Mesenchymal stem cell (in vitro differentiated cells and primary cell): ENCODE data around the gene TDP2.
A peak's percentile ranks its signal among the peaks of the same experiment; 100 is the strongest.

Experiments used
- DNase-seq: peaks from one replicate; pipeline ENCODE4 v3.0.0-alpha.2; 2013
- H2AFZ ChIP-seq: one replicate; pipeline ENCODE4 v1.6.1; 2013; ENCODE audit warnings: low read depth, mild to moderate bottlenecking, control low read depth, inconsistent platforms, low read length, moderate library complexity
- H2AK5ac ChIP-seq: 2 replicates; pipeline ENCODE4 v1.6.1; 2013; ENCODE audit warnings: low read length, moderate library complexity, mild to moderate bottlenecking, inconsistent platforms; ENCODE audit not compliant: severe bottlenecking
- H2BK120ac ChIP-seq: one replicate; pipeline ENCODE4 v1.6.1; 2013; ENCODE audit warnings: low read depth, mild to moderate bottlenecking, inconsistent platforms, low read length, moderate library complexity
- H2BK12ac ChIP-seq, 2 experiments: one replicate each; pipeline ENCODE4 v1.6.1; 2013; ENCODE audit warnings: inconsistent platforms in 2 of 2, low read length in 2 of 2, mild to moderate bottlenecking in 2 of 2, moderate library complexity in 2 of 2, control low read depth in 1 of 2
- H2BK15ac ChIP-seq: one replicate; pipeline ENCODE4 v1.6.1; 2013; ENCODE audit warnings: mild to moderate bottlenecking, low read depth, inconsistent platforms; ENCODE audit not compliant: poor library complexity, severe bottlenecking
- H2BK5ac ChIP-seq: 2 replicates; pipeline ENCODE4 v1.6.1; 2013; ENCODE audit warnings: low read depth, mild to moderate bottlenecking, low read length, control low read depth, inconsistent platforms; ENCODE audit not compliant: poor library complexity, severe bottlenecking
- H3K14ac ChIP-seq, 2 experiments: one replicate each; pipeline ENCODE4 v1.6.1; 2013; ENCODE audit warnings: inconsistent platforms in 2 of 2, low read length in 2 of 2, control low read depth in 1 of 2, mild to moderate bottlenecking in 1 of 2, moderate library complexity in 1 of 2
- H3K18ac ChIP-seq, 2 experiments: one replicate each; pipeline ENCODE4 v1.6.1; 2013; ENCODE audit warnings: inconsistent platforms in 2 of 2, low read length in 2 of 2, control low read depth in 1 of 2, low read depth in 1 of 2, mild to moderate bottlenecking in 1 of 2
- H3K23ac ChIP-seq, 2 experiments: one replicate each; pipeline ENCODE4 v1.6.1; 2013; ENCODE audit warnings: inconsistent platforms in 2 of 2, low read length in 2 of 2, mild to moderate bottlenecking in 2 of 2, moderate library complexity in 2 of 2, control low read depth in 1 of 2
- H3K27ac ChIP-seq: 2 replicates; pipeline ENCODE4 v1.5.1; 2013; ENCODE audit warnings: mild to moderate bottlenecking, moderate library complexity, low read length, control low read depth, inconsistent platforms; ENCODE audit not compliant: poor library complexity, severe bottlenecking
- H3K27me3 ChIP-seq, 2 experiments: 2 replicates each; pipeline versions ENCODE4 v1.6.1 to v1.7.0; 2013; ENCODE audit warnings: low read length in 2 of 2, mild to moderate bottlenecking in 2 of 2, moderate library complexity in 2 of 2, control low read depth in 1 of 2, inconsistent platforms in 1 of 2; ENCODE audit not compliant: control insufficient read depth in 1 of 2, insufficient read depth in 1 of 2
- H3K36me3 ChIP-seq, 2 experiments: 2 replicates each; pipeline versions ENCODE4 v1.6.1 to v1.7.0; 2013; ENCODE audit warnings: low read length in 2 of 2, control low read depth in 1 of 2, inconsistent platforms in 1 of 2, low read depth in 1 of 2, mild to moderate bottlenecking in 1 of 2; ENCODE audit not compliant: insufficient read depth in 2 of 2, control insufficient read depth in 1 of 2
- H3K4ac ChIP-seq, 2 experiments: one replicate each; pipeline ENCODE4 v1.6.1; 2013; ENCODE audit warnings: inconsistent platforms in 2 of 2, low read length in 2 of 2, mild to moderate bottlenecking in 2 of 2, moderate library complexity in 2 of 2, control low read depth in 1 of 2, low read depth in 1 of 2
- H3K4me1 ChIP-seq: 2 replicates; pipeline ENCODE4 v1.6.1; 2013; ENCODE audit warnings: low read depth, low read length, control low read depth; ENCODE audit not compliant: control insufficient read depth, insufficient read depth
- H3K4me2 ChIP-seq: 2 replicates; pipeline ENCODE4 v1.6.1; 2013; ENCODE audit warnings: low read length, mild to moderate bottlenecking, inconsistent platforms; ENCODE audit not compliant: poor library complexity, severe bottlenecking
- H3K4me3 ChIP-seq, 2 experiments: 2 replicates each; pipeline versions ENCODE4 v1.5.1 to v1.7.0; 2013; ENCODE audit warnings: low read length in 2 of 2, mild to moderate bottlenecking in 2 of 2, control low read depth in 1 of 2, low read depth in 1 of 2; ENCODE audit not compliant: insufficient read depth in 1 of 2
- H3K79me1 ChIP-seq: replicated peaks from 2 replicates; pipeline ENCODE4 v1.6.1; 2013; ENCODE audit warnings: mild to moderate bottlenecking, control low read depth, low read length, inconsistent platforms; ENCODE audit not compliant: poor library complexity, severe bottlenecking
- H3K9ac ChIP-seq: 2 replicates; pipeline ENCODE4 v1.7.0; 2013; ENCODE audit warnings: mild to moderate bottlenecking, low read length, moderate library complexity
- H3K9me3 ChIP-seq: 2 replicates; pipeline ENCODE4 v1.7.0; 2013; ENCODE audit warnings: mild to moderate bottlenecking, low read length; ENCODE audit not compliant: control insufficient read depth
- H4K8ac ChIP-seq: one replicate; pipeline ENCODE4 v1.6.1; 2013; ENCODE audit warnings: inconsistent platforms, mild to moderate bottlenecking, low read length, moderate library complexity
- H4K91ac ChIP-seq: one replicate; pipeline ENCODE4 v1.6.1; 2013; ENCODE audit warnings: mild to moderate bottlenecking, low read length, inconsistent platforms
- WGBS: methylation state at CpG from one replicate; pipeline ENCODE4 v1.1.7; 2013; ENCODE audit warnings: mixed read lengths; 5-methylcytosine and 5-hydroxymethylcytosine counted together

Gene TDP2

DNA sequence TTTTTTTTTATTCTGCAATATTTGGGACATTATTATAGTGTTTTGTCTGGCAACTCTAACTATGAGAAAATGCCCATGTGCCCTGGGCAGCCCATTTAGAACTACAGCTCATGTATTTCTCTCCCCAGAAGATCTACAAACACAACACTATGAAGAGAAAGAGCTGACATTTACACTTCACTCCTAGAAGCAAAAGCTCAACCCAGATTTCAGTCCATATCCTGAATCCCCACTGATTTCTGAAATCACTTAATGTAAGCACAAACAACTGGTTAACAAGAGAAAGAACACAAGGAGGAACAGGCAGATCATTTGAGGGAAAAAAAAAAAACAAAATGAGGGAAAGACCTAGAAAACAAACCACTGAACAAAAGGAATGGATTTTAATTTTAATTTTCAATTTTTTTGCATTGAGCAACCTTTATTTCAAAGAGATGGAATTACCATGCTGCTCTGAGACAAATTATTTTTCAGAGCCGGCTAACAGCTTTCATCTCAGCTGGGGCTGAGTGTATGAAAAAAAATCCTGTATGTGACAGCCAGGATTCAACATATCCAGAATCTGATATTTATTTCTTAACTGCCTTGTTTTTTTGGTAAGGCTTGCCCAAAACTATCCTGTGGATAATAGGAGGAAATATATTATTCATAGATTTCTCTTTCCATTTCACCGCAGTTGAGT lies 53.2 kb downstream of the TDP2 start:
- Histone ChIP-seq H3K79me1 (no peaks in the 10 kb centered on the region), H4K8ac (no peak overlapping the region), H2BK120ac (no peak overlapping the region), H4K91ac (no peak overlapping the region), H3K27me3 (no peaks in the 10 kb centered on the region), H3K9ac (no peak overlapping the region), H2AFZ (no peak overlapping the region), H3K4me2 (no peak overlapping the region), H3K18ac (no peak overlapping the region), H3K4ac (no peak overlapping the region), H3K14ac (no peak overlapping the region), H3K23ac (no peak overlapping the region), H2BK15ac (no peak overlapping the region), H2AK5ac (no peak overlapping the region), H3K9me3 (no peaks in the 10 kb centered on the region), H3K4me3 (peak overlapping the region in 1 of 2 experiments; percentile 19), H3K27ac (no peak overlapping the region), H3K4me1 (no peaks in the 10 kb centered on the region), H2BK5ac (no peak overlapping the region), H3K36me3 (no peaks in the 10 kb centered on the region), H2BK12ac (no peak overlapping the region)
- no peak for DNase-seq
- WGBS, result 100% methylated on average over 1 of the region's 2 CpGs

- Histone ChIP-seq H2AK5ac (no peak overlapping the region), H3K4me2 (no peak overlapping the region), H3K18ac (no peak overlapping the region), H3K14ac (no peak overlapping the region), H3K27ac (no peak overlapping the region), H3K4me3 (no peak overlapping the region), H4K8ac (no peak overlapping the region), H3K79me1 (no peaks in the 10 kb centered on the region), H2BK120ac (no peak overlapping the region), H2AFZ (no peak overlapping the region), H3K23ac (no peak overlapping the region), H3K9me3 (no peaks in the 10 kb centered on the region), H3K4ac (no peak overlapping the region), H2BK15ac (no peak overlapping the region), H3K4me1 (no peaks in the 10 kb centered on the region), H3K9ac (no peak overlapping the region), H3K27me3 (no peaks in the 10 kb centered on the region), H2BK5ac (no peak overlapping the region), H3K36me3 (no peaks in the 10 kb centered on the region), H4K91ac (no peak overlapping the region), H2BK12ac (no peak overlapping the region)
- WGBS, result 88% methylated on average over 3 of the region's 4 CpGs
- DNase-seq, result no peak
Measured at GRCh38 chr6:24610672-24611071, 56.0 kb downstream of the TDP2 start.

DNA sequence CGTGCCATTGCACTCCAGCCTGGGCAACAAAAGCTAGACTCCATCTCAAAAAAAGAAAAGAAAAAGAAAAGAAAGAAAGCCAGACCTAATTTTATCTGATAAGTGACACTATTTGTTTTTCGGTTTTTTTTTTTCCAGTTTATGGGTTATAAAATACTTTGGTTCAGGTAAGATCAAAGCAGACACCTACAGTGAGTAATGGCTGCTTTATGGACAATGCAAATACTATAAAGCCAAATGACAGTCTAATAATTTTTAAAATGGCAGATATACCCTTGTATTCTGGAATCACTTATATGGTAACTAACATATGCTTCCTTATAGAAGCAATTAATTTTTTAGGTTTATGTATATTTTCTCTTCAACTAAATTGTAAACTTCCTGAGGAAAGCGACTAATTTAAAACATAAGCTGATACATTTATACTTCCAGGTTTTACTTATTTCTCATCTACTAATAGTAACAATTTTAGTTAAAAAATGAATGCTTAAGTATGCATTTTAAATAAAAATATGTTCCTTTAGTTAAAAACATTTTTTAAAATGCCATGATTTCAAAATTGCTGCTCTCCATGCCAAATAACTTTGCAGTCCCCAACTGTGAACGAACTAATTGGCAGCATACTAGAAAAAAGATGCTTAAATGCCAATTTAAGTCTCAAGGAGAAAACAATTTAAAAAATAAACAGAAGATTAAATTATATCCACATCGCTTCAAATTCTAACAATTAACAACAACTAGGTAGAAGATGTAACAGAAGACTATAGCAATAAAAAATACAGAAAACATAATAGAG lies 59.2 kb downstream of the TDP2 start:
- no peaks in the 10 kb centered on the region for H3K4me1 ChIP-seq
- H3K79me1 ChIP-seq, result no peaks in the 10 kb centered on the region
- H2BK120ac ChIP-seq, result no peak overlapping the region
- no peak overlapping the region for H3K18ac ChIP-seq
- H3K9me3 ChIP-seq, result no peaks in the 10 kb centered on the region
- H3K9ac ChIP-seq, result no peak overlapping the region
- no peak overlapping the region for H3K27ac ChIP-seq
- H3K27me3 ChIP-seq, result no peaks in the 10 kb centered on the region
- H2AFZ ChIP-seq, result no peak overlapping the region
- no peak overlapping the region for H3K14ac ChIP-seq
- no CpG with 5 or more reads among the region's 5 CpGs for WGBS
- no peak overlapping the region for H3K4me2 ChIP-seq
- no peak overlapping the region for H2BK5ac ChIP-seq
- H3K4me3 ChIP-seq, result no peak overlapping the region
- no peak overlapping the region for H4K91ac ChIP-seq
- no peak overlapping the region for H2BK12ac ChIP-seq
- no peaks in the 10 kb centered on the region for H3K36me3 ChIP-seq
- no peak overlapping the region for H4K8ac ChIP-seq
- no peak for DNase-seq
- no peak overlapping the region for H3K4ac ChIP-seq
- H3K23ac ChIP-seq, result no peak overlapping the region
- H2AK5ac ChIP-seq, result no peak overlapping the region
- H2BK15ac ChIP-seq, result no peak overlapping the region

GRCh38 chr6:24606200-24606930 lies 60.3 kb downstream of the TDP2 start:
- H2AFZ ChIP-seq, result no peak overlapping the region
- no peak overlapping the region for H2BK12ac ChIP-seq
- no peak overlapping the region for H2AK5ac ChIP-seq
- no peak overlapping the region for H3K23ac ChIP-seq
- no peaks in the 10 kb centered on the region for H3K4me1 ChIP-seq
- H2BK5ac ChIP-seq, result no peak overlapping the region
- H4K91ac ChIP-seq, result no peak overlapping the region
- no peak overlapping the region for H3K4me2 ChIP-seq
- no peak overlapping the region for H3K4ac ChIP-seq
- H3K9me3 ChIP-seq, result no peaks in the 10 kb centered on the region
- H4K8ac ChIP-seq, result no peak overlapping the region
- H3K9ac ChIP-seq, result no peak overlapping the region
- no peaks in the 10 kb centered on the region for H3K79me1 ChIP-seq
- no peak for DNase-seq
- no peaks in the 10 kb centered on the region for H3K36me3 ChIP-seq
- no peak overlapping the region for H3K4me3 ChIP-seq
- H3K27ac ChIP-seq, result no peak overlapping the region
- 95% methylated on average over 6 of the region's 6 CpGs for WGBS
- H2BK120ac ChIP-seq, result no peak overlapping the region
- no peak overlapping the region for H2BK15ac ChIP-seq
- H3K27me3 ChIP-seq, result no peaks in the 10 kb centered on the region
- no peak overlapping the region for H3K18ac ChIP-seq
- H3K14ac ChIP-seq, result no peak overlapping the region
